ENCODE measurements around the gene LRMDA. TPM values are rescaled to one million over a fixed set of nuclear protein-coding genes. Genes with fewer than 3 reads are reported as not detected.
A peak's percentile ranks its signal among the peaks of the same experiment; 100 is the strongest.

The LRMDA gene
- total and polyA plus RNA-seq, 2 of the 13 experiments (the other 11 are each of a cell fraction or from before 2014, with no cell fraction given), result 13.4 to 22.0 TPM

- 0 out of 4 replicates have a peak, but pooled peaks of 1 of the 2 experiments have one; percentile 21 for TF ChIP-seq HMGXB4 (CRISPR knock-in tag; IDR thresholded peaks at IDR 0.05; ENCODE audit: borderline replicate concordance in 1 of 2, low read depth in 1 of 2)
- TF ChIP-seq ZNF33A (CRISPR knock-in tag; IDR thresholded peaks at IDR 0.05; ENCODE audit: borderline replicate concordance), result no peak
- TF ChIP-seq STAG1 (CRISPR knock-in tag; IDR thresholded peaks at IDR 0.05), result peak; percentile 27; the same call in 1 of the 2 replicates
- no peak for TF ChIP-seq TFE3 (CRISPR knock-in tag; IDR thresholded peaks at IDR 0.05)
- TF ChIP-seq GATA4 (IDR thresholded peaks at IDR 0.05; ENCODE audit: borderline replicate concordance, low read depth), result no peak; the same call in 1 of the 2 replicates
- no peak for TF ChIP-seq CEBPB (IDR thresholded peaks at IDR 0.05; ENCODE audit: borderline replicate concordance, low read depth, low read length)
- peak; percentile 46; the same call in 1 of the 2 replicates for TF ChIP-seq RBFOX2 (IDR thresholded peaks at IDR 0.05; ENCODE audit: low read depth, low read length)
- 0 out of 2 replicates have a peak, but pooled peaks have one; percentile 34 for TF ChIP-seq HOXD1 (CRISPR knock-in tag; IDR thresholded peaks at IDR 0.05)
- TF ChIP-seq MLX (CRISPR knock-in tag; IDR thresholded peaks at IDR 0.05), result no peak
- TF ChIP-seq SP2 (CRISPR knock-in tag; IDR thresholded peaks at IDR 0.05), result no peak
- TF ChIP-seq ZNF282 (IDR thresholded peaks at IDR 0.05; ENCODE audit: partially characterized antibody), result no peak
- TF ChIP-seq PHF21A (CRISPR knock-in tag; IDR thresholded peaks at IDR 0.05), result 0 out of 2 replicates have a peak, but pooled peaks have one; percentile 14
- no peak for TF ChIP-seq CC2D1A (CRISPR knock-in tag; IDR thresholded peaks at IDR 0.05)
- TF ChIP-seq RFXAP (CRISPR knock-in tag; IDR thresholded peaks at IDR 0.05; ENCODE audit: borderline replicate concordance), result no peak
- TF ChIP-seq ZNF761 (CRISPR knock-in tag; conservative IDR thresholded peaks at IDR 0.05), result no peak
- TF ChIP-seq SNAPC4 (CRISPR knock-in tag; IDR thresholded peaks at IDR 0.05), result no peak
- TF ChIP-seq CERS6 (CRISPR knock-in tag; IDR thresholded peaks at IDR 0.05), result no peak
- no peak for TF ChIP-seq ZNF207 (IDR thresholded peaks at IDR 0.05; ENCODE audit: borderline replicate concordance)
- TF ChIP-seq SMAD3 (CRISPR knock-in tag; IDR thresholded peaks at IDR 0.05), result peak; percentile 12; the same call in 1 of the 2 replicates
- no peak for TF ChIP-seq ZNF672 (CRISPR knock-in tag; IDR thresholded peaks at IDR 0.05)
- no peak for TF ChIP-seq TGIF2 (CRISPR knock-in tag; IDR thresholded peaks at IDR 0.05)
Observed at GRCh38 chr10:76150876-76151288, 719.5 kb downstream of the LRMDA start (continued).

Measured in HepG2 (cell line).